K562 (cell line): ENCODE results near the gene PI4K2B. TPM values are rescaled to one million over a fixed set of nuclear protein-coding genes. Genes with fewer than 3 reads are reported as not detected.

Source experiments
- ATAC-seq: fragments of 200-7000 bp; cut with Tn5 transposase; 3 replicates; pipeline ENCODE4 v1.9.1; 2020; ENCODE audit warnings: moderate library complexity
- BruUV-seq: library from RNA; stranded (reverse); fragments of 400-500 nt; replicated peaks from 2 replicates; lab custom pipeline; 2021; lab: Mats Ljungman, UMichigan
- CTCF ChIA-PET: fragments of 300-600 bp; formaldehyde crosslinking; extraction: SDS; loops from one replicate; lab custom pipeline; 2021; ENCODE audit warnings: low intra/inter-chr PET ratio; lab: Yijun Ruan, JAX
- POLR2A ChIA-PET: fragments of 300-600, 350-650 bp; sonication (Branson Sonifier 250); formaldehyde crosslinking; extraction: SDS; loops from one replicate; lab custom pipeline; 2021; ENCODE audit warnings: antibody characterized with exemption, inconsistent platforms; lab: Yijun Ruan, JAX
- DNase-seq, 4 experiments: peaks; one replicate each; pipeline versions ENCODE4 v3.0.0 to v3.0.0-alpha.2; 2011 to 2018; ENCODE audit warnings: low spot score in 3 of 4, mixed read lengths in 3 of 4; ENCODE audit errors: extremely low read depth in 1 of 4
- FAIRE-seq: peaks from 2 replicates; lab custom pipeline; 2011; peaks lifted over from hg19 to GRCh38; lab: Jason Lieb, UNC
- H2AFZ ChIP-seq: 2 replicates; pipeline ENCODE4 v1.6.0; 2011; ENCODE audit warnings: low read depth, low read length, control low read depth, inconsistent platforms
- H3K27ac ChIP-seq: fragments of 200-600 bp; 3 replicates; pipeline ENCODE4 v1.8.0; 2011; ENCODE audit warnings: low read depth, mild to moderate bottlenecking, control low read depth, inconsistent platforms, low read length, moderate library complexity, mixed read lengths; ENCODE audit errors: extremely low read depth
- H3K27me3 ChIP-seq, 2 experiments: fragments of 300-600 bp in 1 of 2; 2 replicates in 1 of 2; 3 replicates in 1 of 2; pipeline versions ENCODE4 v1.6.0 to v1.8.0; 2011; ENCODE audit warnings: inconsistent platforms in 2 of 2, low read length in 2 of 2, mild to moderate bottlenecking in 1 of 2, mixed read lengths in 1 of 2, moderate library complexity in 1 of 2; ENCODE audit not compliant: control insufficient read depth in 2 of 2, insufficient read depth in 2 of 2
- H3K36me3 ChIP-seq: fragments of 300-600 bp; 3 replicates; pipeline ENCODE4 v1.8.0; 2011; ENCODE audit warnings: mild to moderate bottlenecking, low read length, inconsistent platforms; ENCODE audit not compliant: control insufficient read depth, insufficient read depth
- H3K4me1 ChIP-seq, 2 experiments: fragments of 200-600 bp in 1 of 2; replicated peaks in 1 of 2; 2 replicates in 1 of 2; 3 replicates in 1 of 2; pipeline versions ENCODE4 v1.5.1 to v1.8.0; 2011; ENCODE audit warnings: inconsistent platforms in 2 of 2, low read length in 2 of 2, mild to moderate bottlenecking in 1 of 2, mixed read lengths in 1 of 2, moderate library complexity in 1 of 2; ENCODE audit not compliant: control insufficient read depth in 2 of 2, insufficient read depth in 2 of 2
- H3K4me2 ChIP-seq: 2 replicates; pipeline ENCODE4 v1.6.1; 2011; ENCODE audit warnings: low read length, control low read depth, inconsistent platforms, mixed read lengths; ENCODE audit not compliant: insufficient read depth
- H3K4me3 ChIP-seq: fragments of 200-600 bp; sonication (generic), shearing (Covaris generic); 2 replicates; pipeline ENCODE4 v1.5.1; 2016; ENCODE audit warnings: control low read depth, inconsistent platforms
- H3K79me2 ChIP-seq: fragments of 200-600 bp; 3 replicates; pipeline ENCODE4 v1.8.0; 2011; ENCODE audit warnings: low read length, inconsistent platforms; ENCODE audit not compliant: control insufficient read depth, insufficient read depth
- H3K9ac ChIP-seq, 2 experiments: 2 replicates each; pipeline versions ENCODE4 v1.6.0 to v1.6.1; 2011; ENCODE audit warnings: low read depth in 2 of 2, low read length in 2 of 2, control low read depth in 1 of 2, inconsistent platforms in 1 of 2, mild to moderate bottlenecking in 1 of 2, mixed read lengths in 1 of 2; ENCODE audit not compliant: insufficient read depth in 1 of 2
- H3K9me1 ChIP-seq: one replicate; pipeline ENCODE4 v1.6.0; 2011; ENCODE audit warnings: inconsistent platforms, mild to moderate bottlenecking, low read length, moderate library complexity; ENCODE audit not compliant: control insufficient read depth, insufficient read depth
- H3K9me3 ChIP-seq: replicated peaks from 2 replicates; pipeline ENCODE4 v1.5.1; 2011; ENCODE audit warnings: low read depth, low read length, inconsistent platforms; ENCODE audit not compliant: control insufficient read depth, insufficient read depth
- H4K20me1 ChIP-seq: replicated peaks from 2 replicates; pipeline ENCODE4 v1.6.1; 2011; ENCODE audit warnings: low read length, inconsistent platforms, mixed read lengths; ENCODE audit not compliant: control insufficient read depth, insufficient read depth
- CREM ChIP-seq: IDR thresholded peaks from 2 replicates; pipeline ENCODE4 v1.6.1; 2014; ENCODE audit warnings: antibody characterized with exemption, low read depth
- E2F1 ChIP-seq: sonication (generic); formaldehyde crosslinking; IDR thresholded peaks from 2 replicates; pipeline ENCODE4 v1.8.1; 2023; ENCODE audit warnings: mild to moderate bottlenecking, missing genetic modification reagents, moderate library complexity
- E2F6 ChIP-seq, 2 experiments: IDR thresholded peaks; 2 replicates each; pipeline ENCODE4 v1.6.1; 2011; ENCODE audit warnings: borderline replicate concordance in 1 of 2, control low read depth in 1 of 2, low read depth in 1 of 2, low read length in 1 of 2, mild to moderate bottlenecking in 1 of 2, mixed read lengths in 1 of 2, moderate library complexity in 1 of 2; ENCODE audit not compliant: insufficient read depth in 1 of 2, insufficient read length in 1 of 2, poor library complexity in 1 of 2, severe bottlenecking in 1 of 2; ENCODE audit errors: extremely low read depth in 1 of 2
- ELF2 ChIP-seq: fragments of 250-450 bp; sonication (Bioruptor Pico); IDR thresholded peaks from 2 replicates; pipeline ENCODE4 v1.5.0; 2021; ENCODE audit warnings: mild to moderate bottlenecking
- FOXJ3 ChIP-seq: sonication (generic); formaldehyde crosslinking; IDR thresholded peaks from 2 replicates; pipeline ENCODE4 v1.4.0; 2020; ENCODE audit warnings: mild to moderate bottlenecking, missing genetic modification reagents
- GABPA ChIP-seq: fragments of 200-800 bp; sonication (Bioruptor generic); conservative IDR thresholded peaks from 2 replicates; pipeline ENCODE4 v1.6.1; 2016; ENCODE audit warnings: low read depth, missing genetic modification characterization, missing compliant biosample characterization
- IRF2 ChIP-seq: sonication (generic); formaldehyde crosslinking; IDR thresholded peaks from 2 replicates; pipeline ENCODE4 v1.8.1; 2022; ENCODE audit warnings: mild to moderate bottlenecking, missing genetic modification reagents
- JUND ChIP-seq, 2 experiments: IDR thresholded peaks; 2 replicates in 1 of 2; 3 replicates in 1 of 2; pipeline ENCODE4 v1.6.1; 2011; ENCODE audit warnings: borderline replicate concordance in 2 of 2, low read depth in 2 of 2, low read length in 2 of 2, improper control_type of control experiment in 1 of 2, missing biosample characterization in 1 of 2, missing genetic modification characterization in 1 of 2, missing genetic modification reagents in 1 of 2
- KHSRP ChIP-seq: fragments of 450-650 bp; IDR thresholded peaks from 2 replicates; pipeline ENCODE4 v1.6.1; 2017
- MCM5 ChIP-seq: fragments of 450-650 bp; IDR thresholded peaks from 2 replicates; pipeline ENCODE4 v1.6.1; 2016; ENCODE audit warnings: low read depth
- RFX1 ChIP-seq: fragments of 450-650 bp; IDR thresholded peaks from 2 replicates; pipeline ENCODE4 v1.6.1; 2016; ENCODE audit warnings: mild to moderate bottlenecking, moderate library complexity
- SMARCA5 ChIP-seq: fragments of 450-650 bp; IDR thresholded peaks from 2 replicates; pipeline ENCODE4 v1.6.1; 2016
- SP2 ChIP-seq: IDR thresholded peaks from 2 replicates; pipeline ENCODE4 v1.6.1; 2011; ENCODE audit warnings: mild to moderate bottlenecking, low read depth, low read length, moderate library complexity; ENCODE audit not compliant: poor library complexity, severe bottlenecking; ENCODE audit errors: extremely low read depth
- ZBTB49 ChIP-seq: sonication (generic); formaldehyde crosslinking; IDR thresholded peaks from 2 replicates; pipeline ENCODE4 v1.8.0; 2022; ENCODE audit warnings: missing genetic modification reagents, mild to moderate bottlenecking, borderline replicate concordance
- ZC3H11A ChIP-seq: IDR thresholded peaks from 2 replicates; pipeline ENCODE4 v1.6.1; 2012; ENCODE audit warnings: low read depth, low read length, improper control_type of control experiment
- ZNF23 ChIP-seq: fragments of 250-450 bp; sonication (Bioruptor Pico); IDR thresholded peaks from 2 replicates; pipeline ENCODE4 v1.4.0; 2020; ENCODE audit warnings: mild to moderate bottlenecking
- ZNF699 ChIP-seq: fragments of 250-450 bp; sonication (Bioruptor Pico); IDR thresholded peaks from 2 replicates; pipeline ENCODE4 v1.8.0; 2021; ENCODE audit warnings: mild to moderate bottlenecking, moderate library complexity; ENCODE audit not compliant: insufficient replicate concordance
- WGBS: fragments of 100-300 bp; shearing (Covaris generic); methylation state at CpG from one replicate; pipeline ENCODE4 v1.1.6; 2016; ENCODE audit warnings: low coverage, mixed read lengths; ENCODE audit not compliant: insufficient coverage; ENCODE audit errors: missing lambda C conversion rate; 5-methylcytosine and 5-hydroxymethylcytosine counted together
- in situ Hi-C: fragments of 300-500 bp; cut with MboI; formaldehyde crosslinking; loops from 4 replicates; pipeline ENCODE4 v1.15.0; 2018; ENCODE audit warnings: inconsistent platforms, mixed read lengths
- intact Hi-C: fragments of 100-400 bp; cut with micrococcal nuclease; formaldehyde crosslinking; loops from 2 replicates; pipeline ENCODE4 v1.14.2; 2022
- polyA plus RNA-seq, 8 experiments: library from polyadenylated mRNA; depleted of rRNA in 4 of 8; stranded (reverse) in 5 of 8; unstranded in 3 of 8; fragments of >200 nt; fragmentation: Nextera tagmentation in 2 of 8; fragmentation: Illumina TruSeq in 1 of 8; extraction: Ambion mirVana in 2 of 8; extraction: Trizol in 1 of 8; gene quantifications; 2 replicates each; pipeline versions ENCODE4 v1.2.1 to v1.2.3, GENCODE V29; 2011 to 2014; ENCODE audit warnings: inconsistent platforms in 1 of 8, missing spikeins in 1 of 8
- total RNA-seq, 7 experiments: library from RNA; depleted of rRNA in 6 of 7; stranded (reverse); fragments of >200 nt in 6 of 7; fragmentation: Illumina TruSeq in 2 of 7; extraction: Trizol in 2 of 7; gene quantifications; 2 replicates each; pipeline versions ENCODE4 v1.2.1 to v1.2.3, GENCODE V29; 2011 to 2021; ENCODE audit warnings: low replicate concordance in 1 of 7

Gene PI4K2B
- total and polyA plus RNA-seq, 9 of the 15 experiments (the other 6 are each of a cell fraction or from before 2014, with no cell fraction given), result 4.5 to 21.4 (median 16.5) TPM

- Histone ChIP-seq H3K27ac (peak within 1 kb of the TSS; percentile 79), H3K9me1 (no peaks in the 10 kb centered on the region), H3K27me3 (no peaks in the 10 kb centered on the region), H3K4me2 (peak within 1 kb of the TSS; percentile 90), H2AFZ (peak within 1 kb of the TSS; percentile 99), H3K79me2 (peaks cover 18% of the 10 kb centered on the region), H3K9ac (peak within 1 kb of the TSS; percentile 93 to 99), H4K20me1 (no peaks in the 10 kb centered on the region), H3K4me3 (peak within 1 kb of the TSS; percentile 67), H3K4me1 (peaks cover 9 to 10% of the 10 kb centered on the region in 2 experiments; a peak in 4 of 5 replicates), H3K36me3 (peaks cover 32% of the 10 kb centered on the region; the same call in 2 of the 3 replicates), H3K9me3 (no peaks in the 10 kb centered on the region)
- peak; percentile 97 for ATAC-seq
- TSS peak; percentile 68 for BruUV-seq
- peak; percentile 91 to 96 (median 94) for DNase-seq
- ChIA-PET POLR2A (interaction anchor here (0.6 to 1.7 kb wide), 12 partner anchors 11 to 247 kb away, joined by 3 to 6 read pairs (median 3); no protein-coding TSS in a partner anchor), CTCF (interaction anchor here (1.2 kb wide), 1 partner anchor 77 kb away, joined by 3 read pairs; no protein-coding TSS in a partner anchor)
- peak; percentile 83 for FAIRE-seq
- in situ Hi-C loops (no loop called here), intact Hi-C loops (loop anchor here (1.0 to 5.0 kb wide), 3 partner anchors 65 to 132 kb away; partner anchors contain the start of genes ANAPC4 and PI4K2B)
- WGBS, result under 1% methylated on average over 39 of the region's 40 CpGs
- TF ChIP-seq GABPA (tag) (peak; percentile 56), ELF2 (CRISPR knock-in tag) (no peak), ZNF699 (CRISPR knock-in tag) (no peak), SMARCA5 (no peak), KHSRP (no peak), E2F6 (IDR thresholded peaks at IDR 0.05; ENCODE audit: borderline replicate concordance in 1 of 2, extremely low read depth in 1 of 2, insufficient read depth in 1 of 2, insufficient read length in 1 of 2, low read depth in 1 of 2, low read length in 1 of 2, poor library complexity in 1 of 2, severe bottlenecking in 1 of 2) (peak; percentile 21 to 69), ZBTB49 (CRISPR knock-in tag) (no peak), IRF2 (no peak), ZNF23 (CRISPR knock-in tag) (no peak), CREM (peak; percentile 68), E2F1 (CRISPR knock-in tag) (no peak), MCM5 (no peak), RFX1 (no peak), ZC3H11A (0 out of 2 replicates have a peak, but pooled peaks have one; percentile 76), FOXJ3 (no peak), SP2 (peak; percentile 99), JUND (IDR thresholded peaks at IDR 0.05; ENCODE audit: borderline replicate concordance, low read depth, low read length) (peak; percentile 65), JUND (tag; IDR thresholded peaks at IDR 0.05; ENCODE audit: borderline replicate concordance, low read depth, low read length) (no peak; the same call in 2 of the 3 replicates)
Measured at GRCh38 chr4:25312496-25313200, 78.8 kb downstream of the PI4K2B start, which contains the start of gene ZCCHC4. Gene ZCCHC4, plus strand, starts transcription at chr4:25312774. Its CDS starts 36 bp downstream, at chr4:25312810.
